NCI-H1436 (cell line): Measurements from ENCODE around the gene OR5D18.
"Not testable (repeated sequence)": the region's sequence is repeated elsewhere in the genome, so short reads cannot be mapped to it uniquely, and the experiment has no call there.

Experiments used
- DNase-seq: peaks from one replicate; lab custom pipeline; 2025; lab: John Stamatoyannopoulos, UW

OR5D18 gene

DNA sequence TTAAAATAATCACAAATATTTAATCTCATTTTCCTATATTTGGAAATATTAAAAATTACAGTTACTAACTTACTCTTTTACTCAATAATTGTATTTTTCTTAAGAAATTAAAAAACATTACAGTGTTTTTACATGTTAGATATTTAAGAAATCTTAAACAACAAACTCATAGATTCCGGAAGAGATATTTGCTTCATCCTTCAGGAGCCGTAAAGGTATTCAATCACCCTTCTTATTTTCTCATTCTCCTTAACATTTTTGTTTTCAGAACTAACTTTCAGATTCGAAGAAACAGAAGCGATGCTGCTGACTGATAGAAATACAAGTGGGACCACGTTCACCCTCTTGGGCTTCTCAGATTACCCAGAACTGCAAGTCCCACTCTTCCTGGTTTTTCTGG is at the start of gene OR5D18:
Gene OR5D18, plus strand, starts transcription at position 301 of the 400 bp plus-strand sequence. Its CDS starts 0 bp downstream, at position 301.
- DNase-seq: no peak

DNA sequence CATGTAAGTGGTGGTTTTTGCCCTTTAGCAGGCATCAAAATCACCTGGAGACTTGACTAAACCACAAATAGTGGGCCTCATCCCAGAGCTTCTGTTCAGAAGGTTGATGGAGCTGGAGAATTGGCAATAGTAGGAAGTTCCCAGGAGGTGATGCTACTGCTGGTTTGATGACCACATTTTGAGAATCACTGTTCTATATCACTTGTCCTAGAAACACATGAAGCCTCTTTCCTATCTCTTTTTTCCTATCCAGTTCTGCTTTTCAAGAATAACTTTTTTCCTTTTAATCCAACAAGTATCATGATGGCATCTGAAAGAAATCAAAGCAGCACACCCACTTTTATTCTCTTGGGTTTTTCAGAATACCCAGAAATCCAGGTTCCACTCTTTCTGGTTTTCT is 46.3 kb upstream of the OR5D18 start, which contains the start of gene OR5D13:
Gene OR5D13, plus strand, starts transcription at position 301 of the 400 bp plus-strand sequence. Its CDS starts 0 bp downstream, at position 301.
- no peak for DNase-seq

GRCh38 chr11:55791606-55792005 is 27.8 kb upstream of the OR5D18 start:
- no peak for DNase-seq

DNA sequence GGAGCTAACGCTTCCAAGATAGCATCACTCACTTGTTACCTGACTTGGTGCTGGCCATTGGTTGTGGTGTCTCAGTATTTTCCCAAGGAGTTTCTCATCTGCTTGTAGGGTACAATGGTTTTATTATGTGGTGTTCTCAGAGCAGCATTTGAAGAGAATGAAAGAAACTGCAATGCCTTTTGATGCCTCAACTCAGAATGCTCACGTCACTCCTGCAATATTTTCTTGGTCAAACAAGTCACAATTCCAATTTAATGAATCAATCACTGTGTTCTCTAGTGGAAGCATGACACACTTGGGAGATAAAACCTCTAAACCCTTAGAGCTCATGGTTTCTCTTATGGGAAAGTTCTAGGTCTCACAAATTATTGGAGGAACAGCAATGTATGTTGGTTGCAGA is 26.1 kb upstream of the OR5D18 start:
- no peak for DNase-seq

DNA sequence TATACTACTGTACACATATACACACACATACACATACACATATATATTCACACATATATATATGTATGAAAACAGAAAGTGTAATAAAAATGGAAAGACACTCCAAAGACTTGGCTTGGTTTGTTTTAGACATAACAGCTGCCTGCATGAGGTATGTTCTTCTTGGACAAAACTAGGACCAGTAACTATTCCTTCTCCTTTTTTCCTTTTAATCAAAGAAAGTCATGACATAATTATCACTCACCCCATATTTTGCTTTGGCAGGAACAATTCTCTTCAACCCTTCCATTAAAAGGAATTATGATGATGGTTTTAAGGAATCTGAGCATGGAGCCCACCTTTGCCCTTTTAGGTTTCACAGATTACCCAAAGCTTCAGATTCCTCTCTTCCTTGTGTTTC is 24.2 kb upstream of the OR5D18 start, which contains the start of gene OR5D14:
Gene OR5D14, plus strand, starts transcription at position 301 of the 400 bp plus-strand sequence. Its CDS starts 0 bp downstream, at position 301.
- no peak for DNase-seq

DNA sequence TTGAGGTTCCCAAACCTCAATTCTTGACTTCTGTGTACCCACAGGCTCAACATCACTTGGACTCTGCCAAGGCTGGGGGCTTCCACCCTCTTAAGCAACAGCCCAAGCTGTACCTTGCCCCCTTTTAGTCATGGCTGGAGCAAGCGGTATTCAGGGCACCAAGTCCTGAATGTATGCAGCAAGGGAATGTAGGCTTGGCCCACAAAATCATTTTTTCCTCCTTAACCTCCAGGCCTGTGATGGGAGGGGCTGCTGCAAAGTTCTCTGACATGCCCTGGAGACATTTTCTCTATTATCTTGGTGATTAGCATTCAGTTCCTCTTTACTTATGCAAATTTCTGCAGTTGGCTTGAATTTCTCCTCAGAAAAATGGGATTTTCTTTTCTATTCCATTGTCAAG is 13.2 kb upstream of the OR5D18 start:
- no peak for DNase-seq

DNA sequence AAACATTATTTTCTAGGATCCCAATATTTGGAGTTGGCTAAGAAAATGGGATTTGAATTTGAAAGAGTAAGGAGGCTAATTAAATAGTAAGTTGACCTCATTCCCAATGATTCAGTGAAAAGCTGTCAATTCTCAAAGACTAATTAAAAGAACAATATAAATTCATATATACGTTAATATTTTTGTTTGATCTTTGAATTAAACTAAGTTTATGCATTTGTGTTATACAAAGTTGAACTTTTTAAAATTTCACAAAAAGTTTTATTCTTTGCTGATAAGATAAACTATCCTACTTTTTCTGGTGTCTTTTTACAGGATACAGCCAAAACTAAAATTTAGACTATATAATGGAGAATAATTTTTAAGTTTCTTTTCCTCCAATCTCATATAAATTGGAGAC is 8.4 kb upstream of the OR5D18 start, which contains the start of gene OR5L1:
Gene OR5L1, plus strand, starts transcription at position 301 of the 400 bp plus-strand sequence. CDS start 100 bp downstream, outside the sequence.
- no peak for DNase-seq

DNA sequence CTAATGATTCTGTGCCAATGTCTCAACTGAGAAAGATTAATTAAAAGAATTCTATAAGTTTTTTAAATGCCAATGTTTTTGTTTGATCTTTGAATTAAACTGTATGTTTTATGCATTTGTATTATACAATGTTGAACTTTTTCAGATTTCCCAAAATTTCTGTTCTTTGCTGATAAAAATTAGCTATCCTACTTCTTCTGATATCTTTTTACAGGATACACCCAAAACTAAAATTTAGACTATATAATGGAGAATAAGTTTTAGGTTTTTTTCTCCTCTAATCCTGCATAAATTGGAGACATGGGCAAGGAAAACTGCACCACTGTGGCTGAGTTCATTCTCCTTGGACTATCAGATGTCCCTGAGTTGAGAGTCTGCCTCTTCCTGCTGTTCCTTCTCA is 7.5 kb downstream of the OR5D18 start, which contains the start of gene OR5L2:
Gene OR5L2, plus strand, starts transcription at position 301 of the 400 bp plus-strand sequence. Its CDS starts 0 bp downstream, at position 301.
- DNase-seq: no peak

GRCh38 chr11:55838452-55838851 is 19.0 kb downstream of the OR5D18 start, which contains the start of gene OR5D16:
Gene OR5D16, plus strand, starts transcription at chr11:55838752. Its CDS starts 0 bp downstream, at chr11:55838752.
- DNase-seq: no peak

DNA sequence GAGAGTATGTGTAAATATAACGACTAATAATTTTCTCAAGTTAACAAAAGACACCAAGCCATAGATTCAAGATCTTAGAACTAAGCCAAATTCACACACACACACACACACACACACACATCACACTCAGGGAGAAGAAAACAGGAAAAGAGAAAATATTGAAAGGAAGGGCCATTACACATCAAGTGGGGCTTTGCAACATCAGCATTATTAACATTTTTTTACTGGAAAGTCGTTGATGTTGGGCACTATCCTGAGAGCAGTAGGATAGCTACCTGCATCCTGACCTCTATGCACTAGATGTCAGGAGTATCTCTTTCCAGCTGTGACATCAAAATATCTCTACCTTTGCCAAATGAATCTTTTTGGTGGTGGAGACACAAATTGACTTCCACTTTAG is 28.0 kb downstream of the OR5D18 start:
- DNase-seq: no peak

- DNase-seq: no peak
These were observed 29.6 kb downstream of the OR5D18 start for GRCh38 chr11:55849037-55849436.

DNA sequence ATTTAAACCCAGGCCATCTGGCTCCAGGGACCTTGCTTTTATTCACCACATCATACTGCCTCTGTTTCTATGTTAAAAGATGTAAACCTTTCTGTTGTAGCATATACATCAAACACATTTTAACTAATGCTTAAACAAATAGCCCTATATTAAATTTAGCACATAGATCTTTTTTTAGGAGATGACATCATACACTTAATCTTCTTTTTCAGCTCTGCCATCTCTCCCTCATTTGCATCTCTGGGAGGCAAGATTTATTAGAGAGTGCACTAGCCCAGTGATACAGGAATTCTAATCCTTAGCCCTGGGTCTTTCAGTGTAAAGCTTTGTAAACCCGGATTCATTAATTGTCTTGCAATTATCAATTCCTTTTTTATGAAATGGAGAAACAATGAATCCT is 32.7 kb downstream of the OR5D18 start:
- DNase-seq: no peak

GRCh38 chr11:55854704-55855103 is 35.3 kb downstream of the OR5D18 start:
- no peak for DNase-seq

- DNase-seq: not testable (repeated sequence)
These were observed 47.9 kb downstream of the OR5D18 start for GRCh38 chr11:55867354-55867753.
